Measurements from ENCODE around the gene EPC2. TPM values are rescaled to one million over a fixed set of nuclear protein-coding genes. Genes with fewer than 3 reads are reported as not detected.
A peak's percentile ranks its signal among the peaks of the same experiment; 100 is the strongest.

Gene EPC2
- total RNA-seq, 3 donors from 2014 or later: 28.4 to 32.4 (median 28.6) TPM

DNA sequence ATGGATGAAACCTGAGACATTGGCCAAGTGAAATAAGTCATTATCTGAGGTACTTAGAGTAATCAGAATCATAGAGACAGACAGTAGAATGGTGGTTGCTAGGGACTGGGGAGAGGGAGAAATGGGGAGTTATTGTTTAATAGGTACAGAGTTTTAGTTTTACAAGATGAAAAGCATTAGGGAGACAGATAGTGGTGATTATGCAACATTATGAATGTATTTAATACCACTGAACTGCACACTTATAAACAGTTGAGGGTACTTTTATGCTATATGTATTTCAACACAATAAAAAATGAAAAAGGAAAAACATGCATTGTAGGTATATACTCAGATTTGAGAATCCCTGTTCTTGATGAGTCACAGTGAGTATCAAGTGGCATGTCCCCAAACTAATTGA lies 59.7 kb downstream of the EPC2 start:
- peaks cover 49% of the 10 kb centered on the region for H3K36me3 Mint-ChIP-seq (ENCODE audit: insufficient read depth)
- no peak overlapping the region for H3K4me3 Mint-ChIP-seq
- H3K4me1 Mint-ChIP-seq (ENCODE audit: low read depth): peaks cover 26% of the 10 kb centered on the region
- no peak for ATAC-seq
- DNase-seq: no peak
- no peaks in the 10 kb centered on the region for H3K27me3 Mint-ChIP-seq (ENCODE audit: low read depth)
- peaks cover 25% of the 10 kb centered on the region for H3K9me3 Mint-ChIP-seq

DNA sequence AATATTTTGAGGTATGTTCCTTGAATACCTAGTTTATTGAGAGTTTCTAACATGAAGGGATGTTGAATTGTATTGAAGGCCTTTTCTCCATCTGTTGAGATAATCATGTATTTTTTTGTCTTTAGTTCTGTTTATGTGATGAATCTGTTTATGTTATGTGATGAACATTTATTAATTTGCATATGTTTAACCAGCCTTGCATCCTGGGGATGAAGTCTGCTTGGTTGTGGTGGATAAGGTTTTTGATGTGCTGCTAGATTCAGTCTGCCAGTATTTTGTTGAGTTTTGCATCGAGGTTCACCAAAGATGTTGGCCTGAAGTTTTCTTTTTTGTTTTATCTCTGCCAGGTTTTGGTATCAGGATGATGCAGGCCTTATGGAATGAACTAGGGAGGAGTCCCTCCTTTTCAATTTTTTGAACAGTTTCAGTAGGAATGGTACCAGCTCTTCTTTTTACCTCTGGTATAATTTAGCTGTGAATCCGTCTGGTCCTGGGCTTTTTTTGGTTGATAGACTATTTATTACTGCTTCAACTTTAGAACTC lies 71.9 kb downstream of the EPC2 start:
- H3K4me3 Mint-ChIP-seq: no peak overlapping the region
- DNase-seq (no peak), ATAC-seq (no peak)
- peaks cover 51% of the 10 kb centered on the region for H3K36me3 Mint-ChIP-seq (ENCODE audit: insufficient read depth)
- peaks cover 93% of the 10 kb centered on the region for H3K4me1 Mint-ChIP-seq (ENCODE audit: low read depth)
- no peaks in the 10 kb centered on the region for H3K27me3 Mint-ChIP-seq (ENCODE audit: low read depth)
- H3K9me3 Mint-ChIP-seq: peaks cover 3% of the 10 kb centered on the region

DNA sequence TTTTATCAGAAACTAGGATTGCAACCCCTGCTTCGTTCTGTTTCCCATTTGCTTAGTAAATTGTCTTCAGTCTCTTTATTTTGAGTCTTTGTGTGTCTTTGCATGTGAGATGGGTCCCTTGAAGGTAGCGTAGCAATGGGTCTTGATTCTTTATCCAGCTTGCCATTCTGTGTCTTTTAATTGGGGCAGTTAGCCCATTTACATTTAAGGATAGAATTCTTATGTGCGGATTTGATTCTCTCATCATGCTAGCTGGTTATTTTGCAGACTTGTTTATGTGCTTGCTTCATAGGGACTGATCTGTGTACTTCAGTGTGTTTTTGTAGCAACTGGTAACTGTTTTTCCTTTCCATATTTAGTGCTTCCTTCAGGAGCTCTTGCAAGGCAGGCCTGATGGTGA lies 73.5 kb downstream of the EPC2 start:
- DNase-seq (no peak), ATAC-seq (no peak)
- H3K36me3 Mint-ChIP-seq (ENCODE audit: insufficient read depth): peaks cover 50% of the 10 kb centered on the region
- no peaks in the 10 kb centered on the region for H3K27me3 Mint-ChIP-seq (ENCODE audit: low read depth)
- peaks cover 3% of the 10 kb centered on the region for H3K9me3 Mint-ChIP-seq
- no peak overlapping the region for H3K4me3 Mint-ChIP-seq
- H3K4me1 Mint-ChIP-seq (ENCODE audit: low read depth): peaks cover 94% of the 10 kb centered on the region

DNA sequence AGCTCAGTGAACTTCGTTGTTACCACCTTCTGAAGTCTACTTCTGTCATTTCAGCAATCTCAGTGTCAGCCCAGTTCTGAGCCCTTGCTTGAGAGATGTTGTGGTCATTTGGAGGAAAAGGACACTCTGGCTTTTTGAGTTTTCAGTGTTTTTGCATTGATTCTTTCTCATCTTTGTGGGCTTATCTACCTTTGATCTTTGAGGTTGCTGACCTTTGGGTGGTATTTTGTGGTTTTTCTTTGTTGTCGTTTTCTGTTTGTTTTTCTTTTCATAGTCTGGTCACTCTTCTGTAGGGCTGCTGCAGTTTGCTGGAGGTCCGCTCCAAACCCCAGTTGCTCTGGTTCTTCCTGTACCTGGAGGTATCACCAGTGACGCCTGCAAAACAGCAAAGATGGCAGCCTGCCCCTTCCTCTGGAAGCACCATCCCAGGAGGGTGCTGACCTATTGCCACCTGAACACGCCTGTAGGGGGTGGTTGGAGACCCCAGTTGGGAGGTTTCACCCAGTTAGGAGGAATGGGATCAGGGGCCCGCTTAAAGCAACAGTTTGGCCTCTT lies 74.7 kb downstream of the EPC2 start:
- no peak for ATAC-seq
- H3K4me3 Mint-ChIP-seq: no peak overlapping the region

DNA sequence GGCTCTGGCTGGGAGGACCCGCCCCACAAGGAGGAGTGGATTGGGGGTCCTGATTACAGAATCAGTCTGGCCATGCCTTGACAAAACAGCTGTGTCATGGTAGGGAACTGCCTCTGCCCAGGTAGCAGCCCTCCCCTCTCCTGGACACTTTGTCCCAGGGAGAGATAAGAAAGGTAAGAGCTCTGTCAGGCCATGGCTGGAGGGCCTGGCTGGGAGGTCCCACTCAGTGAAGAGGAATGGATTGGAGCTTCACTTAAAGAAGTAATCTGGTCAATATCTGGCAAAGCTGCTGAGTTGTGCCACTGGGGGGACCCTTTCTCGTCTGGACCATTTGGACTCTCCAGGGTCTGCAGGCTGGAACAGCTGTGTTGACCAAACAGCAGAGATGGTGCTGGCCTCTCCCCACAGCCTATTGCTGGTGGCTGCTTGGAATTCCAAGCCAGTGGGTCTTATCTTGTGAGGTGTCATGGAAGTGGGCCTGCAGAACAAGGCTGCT lies 75.4 kb downstream of the EPC2 start:
- H3K9me3 Mint-ChIP-seq: peaks cover 3% of the 10 kb centered on the region
- H3K4me1 Mint-ChIP-seq (ENCODE audit: low read depth): peaks cover 92% of the 10 kb centered on the region
- no peak for DNase-seq
- H3K36me3 Mint-ChIP-seq (ENCODE audit: insufficient read depth): peaks cover 45% of the 10 kb centered on the region
- no peak overlapping the region for H3K4me3 Mint-ChIP-seq
- no peaks in the 10 kb centered on the region for H3K27me3 Mint-ChIP-seq (ENCODE audit: low read depth)
- ATAC-seq: no peak

More for the DNA sequence above, 74.7 kb downstream of the EPC2 start:
- Mint-ChIP-seq H3K27me3 (ENCODE audit: low read depth) (no peaks in the 10 kb centered on the region), H3K4me1 (ENCODE audit: low read depth) (peaks cover 91% of the 10 kb centered on the region), H3K9me3 (peaks cover 3% of the 10 kb centered on the region), H3K36me3 (ENCODE audit: insufficient read depth) (peaks cover 47% of the 10 kb centered on the region)
- DNase-seq: no peak

DNA sequence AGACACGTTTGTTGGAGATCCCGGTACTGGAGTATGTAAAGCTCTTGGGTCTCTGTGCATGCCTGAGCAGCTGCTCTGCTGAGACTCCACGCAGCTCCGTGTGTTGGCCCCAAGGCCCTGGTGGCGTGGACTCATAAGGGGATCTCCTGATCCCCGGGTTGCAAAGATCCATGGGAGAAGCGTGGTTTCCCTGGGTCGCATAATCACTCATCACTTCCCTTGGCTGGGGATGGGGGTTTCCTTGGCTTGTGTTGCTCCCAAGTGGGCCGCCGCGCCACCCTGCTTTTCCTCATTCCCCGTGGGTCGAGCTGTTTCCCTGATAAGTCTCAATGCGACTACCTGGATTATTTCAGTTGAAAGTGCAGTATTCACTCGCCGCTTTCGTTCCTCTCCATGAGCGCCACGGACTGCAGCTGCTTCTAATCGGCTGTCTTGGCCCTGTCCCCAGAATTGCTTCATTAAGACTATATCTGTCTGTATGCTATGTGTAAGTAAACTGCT lies 76.0 kb downstream of the EPC2 start:
- no peak for DNase-seq
- H3K4me1 Mint-ChIP-seq (ENCODE audit: low read depth): peaks cover 91% of the 10 kb centered on the region
- peaks cover 41% of the 10 kb centered on the region for H3K36me3 Mint-ChIP-seq (ENCODE audit: insufficient read depth)
- H3K9me3 Mint-ChIP-seq: peaks cover 3% of the 10 kb centered on the region
- H3K4me3 Mint-ChIP-seq: no peak overlapping the region
- ATAC-seq: peak in 1 of 2 donors; percentile 41
- H3K27me3 Mint-ChIP-seq (ENCODE audit: low read depth): no peaks in the 10 kb centered on the region

DNA sequence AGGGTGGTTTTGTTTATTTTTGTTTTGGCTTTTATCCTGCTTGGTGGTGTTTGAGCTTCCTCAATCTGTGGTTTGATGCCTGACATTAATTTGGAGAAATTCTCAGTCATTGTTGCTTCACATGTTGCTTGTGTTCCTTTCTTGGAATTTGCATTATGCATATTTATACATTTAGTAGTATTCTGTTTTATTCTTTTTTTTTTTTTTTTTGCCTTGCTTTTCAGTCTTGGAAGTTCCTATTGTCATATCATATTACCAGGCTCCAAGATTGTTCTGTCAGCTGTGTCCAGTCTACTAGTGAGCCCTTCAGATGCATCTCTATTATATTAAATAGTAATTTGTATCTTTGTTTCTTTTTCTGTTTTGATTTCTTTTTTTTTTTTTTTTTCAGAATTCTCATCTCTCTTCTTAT lies 77.0 kb downstream of the EPC2 start:
- H3K4me3 Mint-ChIP-seq: no peak overlapping the region
- peaks cover 40% of the 10 kb centered on the region for H3K36me3 Mint-ChIP-seq (ENCODE audit: insufficient read depth)
- DNase-seq (no peak), ATAC-seq (no peak)
- H3K27me3 Mint-ChIP-seq (ENCODE audit: low read depth): no peaks in the 10 kb centered on the region
- H3K4me1 Mint-ChIP-seq (ENCODE audit: low read depth): peaks cover 90% of the 10 kb centered on the region
- peaks cover 6% of the 10 kb centered on the region for H3K9me3 Mint-ChIP-seq

DNA sequence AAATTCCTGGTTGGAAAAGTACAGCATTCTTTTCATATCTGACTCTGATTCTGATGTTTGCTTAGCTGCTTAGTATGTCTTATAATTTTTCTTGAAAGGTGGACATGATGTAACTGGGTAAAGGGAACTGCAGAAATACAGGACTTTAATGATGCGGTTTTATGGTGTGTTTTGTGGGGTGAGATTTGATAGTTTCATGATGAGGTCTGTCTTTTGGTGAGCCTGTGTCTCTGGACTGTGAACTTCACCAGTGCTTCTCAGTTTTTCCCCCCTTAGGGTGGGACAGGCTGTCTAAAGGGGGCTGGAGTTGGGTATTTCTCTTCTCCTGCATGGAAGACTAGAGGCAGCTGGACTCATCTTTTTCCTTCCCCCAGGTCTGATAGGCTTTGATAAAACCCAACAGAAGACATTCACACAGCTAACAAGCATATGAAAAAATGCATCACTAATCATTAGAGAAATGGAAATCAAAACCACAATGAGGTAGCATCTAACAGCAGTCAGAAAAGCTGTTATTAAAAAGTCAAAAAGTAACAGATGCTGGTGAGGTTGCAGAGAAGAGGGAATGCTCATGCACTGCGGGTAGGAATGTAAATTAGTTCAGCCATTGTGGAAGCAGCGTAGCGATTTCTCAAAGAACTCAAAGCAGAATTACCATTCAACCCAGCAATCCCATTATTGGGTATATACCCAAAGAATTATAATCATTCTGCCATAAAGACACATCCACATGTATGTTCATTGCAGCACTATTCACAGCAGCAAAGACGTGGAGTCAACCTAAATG lies 77.6 kb downstream of the EPC2 start:
- Mint-ChIP-seq H3K36me3 (ENCODE audit: insufficient read depth) (peaks cover 40% of the 10 kb centered on the region), H3K4me1 (ENCODE audit: low read depth) (peaks cover 90% of the 10 kb centered on the region), H3K9me3 (peaks cover 6% of the 10 kb centered on the region), H3K27me3 (ENCODE audit: low read depth) (no peaks in the 10 kb centered on the region), H3K4me3 (no peak overlapping the region)
- ATAC-seq: no peak
- DNase-seq: no peak

DNA sequence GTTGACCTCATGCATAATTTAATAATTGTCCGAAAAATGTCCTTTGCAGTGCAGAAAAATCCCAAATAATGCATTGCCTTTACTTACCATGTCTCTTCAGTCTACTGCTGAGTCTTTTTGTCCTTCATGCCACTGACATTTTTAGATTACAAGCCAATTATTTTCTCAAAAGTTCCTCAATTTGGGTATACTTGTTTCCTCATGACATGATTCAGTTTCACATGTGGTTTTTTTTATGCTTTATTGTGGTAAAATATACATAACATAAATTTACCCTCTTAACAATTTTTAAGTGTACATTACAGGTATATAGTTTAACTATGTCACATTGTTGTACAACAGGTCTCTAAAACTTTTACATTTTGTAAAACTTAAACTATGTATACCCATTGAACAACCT lies 81.0 kb downstream of the EPC2 start:
- peaks cover 24% of the 10 kb centered on the region for H3K36me3 Mint-ChIP-seq (ENCODE audit: insufficient read depth)
- peaks cover 6% of the 10 kb centered on the region for H3K9me3 Mint-ChIP-seq
- H3K4me3 Mint-ChIP-seq: no peak overlapping the region
- DNase-seq: no peak
- no peaks in the 10 kb centered on the region for H3K27me3 Mint-ChIP-seq (ENCODE audit: low read depth)
- H3K4me1 Mint-ChIP-seq (ENCODE audit: low read depth): peaks cover 63% of the 10 kb centered on the region
- ATAC-seq: no peak

DNA sequence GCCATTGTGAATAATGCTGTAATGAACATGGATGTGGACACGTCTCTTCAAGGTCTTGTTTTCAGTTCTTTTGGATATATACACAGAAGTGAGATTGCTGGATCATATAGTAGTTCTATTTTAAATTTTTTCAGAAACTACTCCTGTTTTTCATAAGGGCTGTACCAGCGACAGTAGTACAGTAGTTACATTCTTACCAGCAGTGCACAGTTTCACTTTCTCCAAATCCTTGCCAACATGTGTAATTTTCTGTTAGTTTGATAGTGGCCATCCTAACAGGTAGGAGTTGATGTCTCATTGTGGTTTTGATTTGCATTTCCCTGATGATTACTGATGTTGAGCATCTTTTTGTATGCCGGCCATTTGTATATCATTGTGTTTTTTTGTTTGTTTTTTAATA lies 81.7 kb downstream of the EPC2 start:
- DNase-seq (no peak), ATAC-seq (peak; percentile 65 to 69)
- Mint-ChIP-seq H3K36me3 (ENCODE audit: insufficient read depth) (peaks cover 19% of the 10 kb centered on the region), H3K4me1 (ENCODE audit: low read depth) (peaks cover 60% of the 10 kb centered on the region), H3K4me3 (no peak overlapping the region), H3K9me3 (peaks cover 6% of the 10 kb centered on the region), H3K27me3 (ENCODE audit: low read depth) (no peaks in the 10 kb centered on the region)

DNA sequence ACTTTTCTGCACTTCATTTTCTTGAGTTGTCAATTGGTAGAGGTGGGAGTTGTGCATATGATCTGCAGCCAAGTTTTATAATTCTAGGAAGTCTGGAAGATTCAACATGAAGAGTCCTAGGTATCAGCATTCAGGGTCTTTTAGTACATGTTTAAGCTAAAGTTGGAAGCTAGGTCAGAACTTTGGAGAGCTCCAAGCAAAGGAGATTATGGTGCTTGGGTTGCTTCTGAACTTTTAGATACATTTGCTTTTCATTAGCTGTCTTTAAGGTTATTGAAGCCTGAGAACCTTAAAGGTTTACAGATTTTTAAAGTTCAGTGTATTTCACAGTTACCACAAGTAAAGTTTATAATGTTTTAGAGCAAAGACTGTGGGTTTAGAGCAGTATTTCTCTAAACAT lies 85.5 kb downstream of the EPC2 start:
- DNase-seq: no peak
- Mint-ChIP-seq H3K4me3 (no peak overlapping the region), H3K36me3 (ENCODE audit: insufficient read depth) (peaks cover 17% of the 10 kb centered on the region), H3K9me3 (peaks cover 6% of the 10 kb centered on the region), H3K27me3 (ENCODE audit: low read depth) (no peaks in the 10 kb centered on the region), H3K4me1 (ENCODE audit: low read depth) (peaks cover 36% of the 10 kb centered on the region)
- no peak for ATAC-seq

DNA sequence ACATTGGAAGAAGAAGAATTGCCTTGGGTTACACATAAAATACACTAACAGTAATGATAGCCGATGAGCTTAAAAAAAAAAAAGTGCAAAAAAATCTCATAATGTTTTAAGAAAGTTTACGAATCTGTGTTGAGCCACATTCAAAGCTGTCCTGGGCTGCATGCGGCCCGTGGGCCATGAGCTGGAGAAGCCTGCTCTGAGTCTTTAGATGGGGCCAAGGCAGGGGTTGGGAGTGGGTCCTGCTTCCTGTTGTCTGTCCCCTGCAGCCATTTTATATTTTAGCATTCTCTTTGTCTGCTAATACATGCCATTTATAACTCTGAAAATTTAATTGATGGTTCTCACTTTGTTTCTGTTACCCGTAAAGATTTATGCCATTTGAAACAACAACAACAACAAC lies 93.2 kb downstream of the EPC2 start:
- no peaks in the 10 kb centered on the region for H3K9me3 Mint-ChIP-seq
- DNase-seq (no peak), ATAC-seq (no peak)
- peaks cover 43% of the 10 kb centered on the region for H3K4me1 Mint-ChIP-seq (ENCODE audit: low read depth)
- H3K4me3 Mint-ChIP-seq: no peak overlapping the region
- H3K27me3 Mint-ChIP-seq (ENCODE audit: low read depth): no peaks in the 10 kb centered on the region
- H3K36me3 Mint-ChIP-seq (ENCODE audit: insufficient read depth): no peaks in the 10 kb centered on the region

DNA sequence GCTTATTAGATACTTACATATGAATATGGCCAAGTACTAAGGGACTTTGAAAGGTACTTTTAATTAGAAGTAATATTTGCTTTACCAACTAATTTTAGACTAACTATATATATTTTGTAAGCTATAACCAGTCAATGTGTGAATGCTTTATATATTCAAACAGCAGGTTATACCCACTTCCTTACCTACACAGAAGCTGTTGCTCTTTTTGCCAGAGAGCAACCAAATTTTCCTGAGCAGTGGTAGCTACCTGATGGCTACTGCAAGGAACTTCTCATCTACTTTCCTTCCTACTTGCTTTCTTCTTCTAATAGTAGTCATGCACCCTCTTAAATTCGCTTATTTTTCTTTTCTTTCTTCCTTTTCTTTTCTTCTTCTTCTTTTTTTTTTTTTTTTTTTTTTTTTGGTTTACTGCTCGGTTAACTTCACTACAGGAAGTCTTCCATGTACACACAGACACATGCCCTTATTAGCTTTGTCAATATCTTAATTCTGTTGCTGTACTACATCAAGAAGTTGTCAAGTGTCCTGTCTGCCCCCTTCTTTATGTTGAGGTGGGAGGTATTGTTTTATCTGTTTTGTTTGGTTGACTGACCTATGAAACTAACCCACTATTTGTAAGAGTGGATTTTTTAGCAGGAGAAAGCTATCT lies 95.0 kb downstream of the EPC2 start:
- no peak for DNase-seq
- Mint-ChIP-seq H3K4me1 (ENCODE audit: low read depth) (peaks cover 56% of the 10 kb centered on the region), H3K4me3 (peak overlapping the region; percentile 31)

DNA sequence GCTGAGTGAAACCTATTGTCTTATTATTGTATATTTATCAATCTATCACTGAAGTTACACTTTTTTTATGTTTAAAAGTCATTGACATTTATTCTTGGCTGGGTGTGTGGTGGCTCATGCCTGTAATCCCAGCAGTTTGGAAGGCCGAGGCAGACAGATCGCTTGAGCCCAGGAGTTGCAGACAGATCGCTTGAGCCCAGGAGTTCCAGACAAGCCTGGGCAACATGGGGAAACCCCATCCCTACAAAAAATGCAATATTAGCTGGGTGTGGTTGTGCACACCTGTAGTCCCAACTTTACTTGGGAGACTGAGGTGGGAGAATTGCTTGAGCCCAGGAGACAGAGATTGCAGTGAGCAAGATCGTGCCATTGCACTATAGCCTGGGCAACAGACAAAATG lies 97.8 kb downstream of the EPC2 start:
- no peaks in the 10 kb centered on the region for H3K9me3 Mint-ChIP-seq
- H3K4me3 Mint-ChIP-seq: no peak overlapping the region
- H3K4me1 Mint-ChIP-seq (ENCODE audit: low read depth): peaks cover 69% of the 10 kb centered on the region
- no peaks in the 10 kb centered on the region for H3K27me3 Mint-ChIP-seq (ENCODE audit: low read depth)
- no peak for DNase-seq
- H3K36me3 Mint-ChIP-seq (ENCODE audit: insufficient read depth): peaks cover 21% of the 10 kb centered on the region
- no peak for ATAC-seq

More for the DNA sequence above, 95.0 kb downstream of the EPC2 start:
- Mint-ChIP-seq H3K9me3 (no peaks in the 10 kb centered on the region), H3K36me3 (ENCODE audit: insufficient read depth) (peaks cover 5% of the 10 kb centered on the region), H3K27me3 (ENCODE audit: low read depth) (no peaks in the 10 kb centered on the region)
- no peak for ATAC-seq

All from activated T-cell treated with anti-CD3 and anti-CD28 coated beads, Interleukin-2, amount 50 U/mL, for 4 hours (primary cell).